HEK293 (cell line): ENCODE results near the gene CXorf66.
A peak's percentile ranks its signal among the peaks of the same experiment; 100 is the strongest.

Source experiments
- BCL6B ChIP-seq: fragments of 450-650 bp; formaldehyde crosslinking; IDR thresholded peaks from 2 replicates; pipeline ENCODE4 v1.5.1; 2017; ENCODE audit warnings: missing biosample characterization, missing genetic modification characterization
- KLF10 ChIP-seq: fragments of 450-650 bp; IDR thresholded peaks from 2 replicates; pipeline ENCODE4 v1.5.1; 2018; ENCODE audit warnings: missing biosample characterization, mild to moderate bottlenecking, missing genetic modification characterization
- REST ChIP-seq: fragments of 450-650 bp; formaldehyde crosslinking; IDR thresholded peaks from 2 replicates; pipeline ENCODE4 v1.5.1; 2016; ENCODE audit warnings: missing biosample characterization, missing genetic modification characterization
- SCRT2 ChIP-seq: fragments of 450-650 bp; formaldehyde crosslinking; IDR thresholded peaks from 2 replicates; pipeline ENCODE4 v1.5.1; 2016; ENCODE audit warnings: missing biosample characterization, missing genetic modification characterization
- ZBTB21 ChIP-seq: fragments of 450-650 bp; formaldehyde crosslinking; IDR thresholded peaks from 2 replicates; pipeline ENCODE4 v1.5.1; 2017; ENCODE audit warnings: missing biosample characterization, missing genetic modification characterization
- ZFHX2 ChIP-seq: fragments of 450-650 bp; formaldehyde crosslinking; conservative IDR thresholded peaks from 2 replicates; pipeline ENCODE4 v1.5.1; 2016; ENCODE audit warnings: missing biosample characterization, missing genetic modification characterization
- ZFP41 ChIP-seq: fragments of 450-650 bp; formaldehyde crosslinking; IDR thresholded peaks from 2 replicates; pipeline ENCODE4 v1.5.1; 2016; ENCODE audit warnings: missing biosample characterization, missing genetic modification characterization, borderline replicate concordance
- ZFP69B ChIP-seq: fragments of 450-650 bp; formaldehyde crosslinking; IDR thresholded peaks from 2 replicates; pipeline ENCODE4 v1.5.1; 2016; ENCODE audit warnings: missing biosample characterization, missing genetic modification characterization
- ZNF138 ChIP-seq: fragments of 450-650 bp; formaldehyde crosslinking; IDR thresholded peaks from 2 replicates; pipeline ENCODE4 v1.5.1; 2016; ENCODE audit warnings: missing biosample characterization, missing genetic modification characterization, borderline replicate concordance
- ZNF16 ChIP-seq: fragments of 450-650 bp; formaldehyde crosslinking; IDR thresholded peaks from 2 replicates; pipeline ENCODE4 v1.5.1; 2016; ENCODE audit warnings: low read depth, missing biosample characterization, missing genetic modification characterization
- ZNF174 ChIP-seq: fragments of 450-650 bp; formaldehyde crosslinking; IDR thresholded peaks from 2 replicates; pipeline ENCODE4 v1.5.0; 2017; ENCODE audit warnings: missing biosample characterization, mild to moderate bottlenecking, missing genetic modification characterization
- ZNF366 ChIP-seq: fragments of 450-650 bp; formaldehyde crosslinking; conservative IDR thresholded peaks from 2 replicates; pipeline ENCODE4 v1.5.1; 2016; ENCODE audit warnings: missing biosample characterization, missing genetic modification characterization
- ZNF449 ChIP-seq: fragments of 450-650 bp; formaldehyde crosslinking; IDR thresholded peaks from 2 replicates; pipeline ENCODE4 v1.5.1; 2017; ENCODE audit warnings: missing biosample characterization, mild to moderate bottlenecking, missing genetic modification characterization, moderate library complexity
- ZNF501 ChIP-seq: fragments of 450-650 bp; formaldehyde crosslinking; IDR thresholded peaks from 2 replicates; pipeline ENCODE4 v1.5.1; 2016; ENCODE audit warnings: missing biosample characterization, missing genetic modification characterization
- ZNF518A ChIP-seq: fragments of 450-650 bp; formaldehyde crosslinking; conservative IDR thresholded peaks from 2 replicates; pipeline ENCODE4 v1.5.1; 2016; ENCODE audit warnings: low read depth, missing biosample characterization, missing genetic modification characterization
- ZNF530 ChIP-seq: fragments of 450-650 bp; formaldehyde crosslinking; IDR thresholded peaks from 2 replicates; pipeline ENCODE4 v1.5.1; 2016; ENCODE audit warnings: low read depth, missing biosample characterization, missing genetic modification characterization
- ZNF548 ChIP-seq: fragments of 450-650 bp; formaldehyde crosslinking; IDR thresholded peaks from 2 replicates; pipeline ENCODE4 v1.5.1; 2016; ENCODE audit warnings: missing biosample characterization, missing genetic modification characterization
- ZNF600 ChIP-seq: fragments of 450-650 bp; formaldehyde crosslinking; IDR thresholded peaks from 2 replicates; pipeline ENCODE4 v1.5.1; 2016; ENCODE audit warnings: missing biosample characterization, missing genetic modification characterization
- ZNF629 ChIP-seq: fragments of 450-650 bp; formaldehyde crosslinking; IDR thresholded peaks from 2 replicates; pipeline ENCODE4 v1.5.1; 2017; ENCODE audit warnings: missing biosample characterization, missing genetic modification characterization
- ZNF654 ChIP-seq: fragments of 450-650 bp; formaldehyde crosslinking; IDR thresholded peaks from 2 replicates; pipeline ENCODE4 v1.5.1; 2016; ENCODE audit warnings: low read depth, missing biosample characterization, missing genetic modification characterization
- ZNF701 ChIP-seq: fragments of 450-650 bp; formaldehyde crosslinking; IDR thresholded peaks from 2 replicates; pipeline ENCODE4 v1.5.1; 2016; ENCODE audit warnings: missing biosample characterization, missing genetic modification characterization
- ZNF843 ChIP-seq: fragments of 450-650 bp; formaldehyde crosslinking; IDR thresholded peaks from 2 replicates; pipeline ENCODE4 v1.5.1; 2016; ENCODE audit warnings: missing biosample characterization, missing genetic modification characterization
- TF ChIP-seq, protein P1 (sequence below): fragments of 450-650 bp; formaldehyde crosslinking; IDR thresholded peaks from 2 replicates; pipeline ENCODE4 v1.5.0; 2017; ENCODE audit warnings: missing biosample characterization, missing genetic modification characterization, borderline replicate concordance
- TF ChIP-seq, protein P2 (sequence below): fragments of 450-650 bp; formaldehyde crosslinking; IDR thresholded peaks from 2 replicates; pipeline ENCODE4 v1.5.1; 2016; ENCODE audit warnings: missing biosample characterization, missing genetic modification characterization

Gene CXorf66

DNA sequence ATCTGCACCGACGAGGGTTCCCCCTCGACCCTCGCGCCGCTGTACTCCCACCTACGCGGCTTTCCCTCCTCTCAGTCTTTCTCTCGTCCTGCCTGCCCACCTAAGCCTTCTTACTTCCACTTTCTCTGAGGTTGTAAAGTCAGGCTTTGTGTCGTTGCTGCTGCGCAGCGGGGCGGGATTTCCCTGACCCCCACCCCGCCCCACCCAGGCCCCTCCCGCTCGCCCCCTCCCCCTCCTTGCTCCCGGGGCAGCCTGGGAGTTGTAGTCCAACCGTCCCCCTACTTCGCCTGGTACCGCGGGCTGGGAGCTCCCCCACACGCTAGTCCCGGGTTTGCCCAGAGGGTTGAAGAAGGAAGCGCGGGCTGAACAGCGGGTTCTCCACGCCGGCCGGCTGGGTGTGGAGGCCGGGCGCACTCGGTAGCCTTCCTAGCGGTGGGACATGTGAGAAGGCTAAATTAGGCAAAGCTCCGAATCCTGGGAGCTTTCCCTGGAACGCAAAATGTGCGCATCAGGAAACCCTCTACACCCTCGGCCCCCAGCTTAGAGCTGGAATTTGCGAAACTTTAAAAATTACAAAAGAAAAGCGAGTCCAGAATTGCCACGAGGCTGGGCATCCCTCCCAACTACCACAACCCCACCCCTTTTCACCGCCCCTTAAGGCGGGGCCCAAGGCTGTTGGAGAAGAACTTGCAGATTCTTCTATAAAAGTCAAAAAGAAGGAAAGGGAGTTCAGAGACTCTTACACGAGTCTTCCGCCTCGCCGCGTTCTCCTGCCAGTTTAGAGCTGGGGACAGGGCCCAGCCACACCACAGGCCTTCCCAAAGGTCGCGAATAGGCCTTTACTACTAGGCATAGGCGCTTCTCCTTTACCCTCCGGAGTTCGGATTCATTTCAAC, 32.2 kb downstream of the CXorf66 start, which contains the start of gene ATP11C (continued):
- TF ChIP-seq ZNF530 (tag by site-specific recombination) (no peak), ZNF600 (tag by site-specific recombination) (0 out of 2 replicates have a peak, but pooled peaks have one; percentile 12), ZFHX2 (tag by site-specific recombination) (0 out of 2 replicates have a peak, but pooled peaks have one; percentile 31), ZNF629 (tag by site-specific recombination) (0 out of 2 replicates have a peak, but pooled peaks have one; percentile 33), ZNF449 (tag by site-specific recombination) (no peak), ZNF138 (tag by site-specific recombination) (no peak), ZNF654 (0 out of 2 replicates have a peak, but pooled peaks have one; percentile 19), ZFP69B (tag by site-specific recombination) (0 out of 2 replicates have a peak, but pooled peaks have one; percentile 18), SCRT2 (tag by site-specific recombination) (no peak), ZNF843 (tag by site-specific recombination) (no peak), ZNF501 (tag by site-specific recombination) (no peak), ZNF16 (no peak), ZNF701 (tag by site-specific recombination) (no peak), REST (tag by site-specific recombination) (no peak), ZNF366 (tag by site-specific recombination) (no peak), ZNF174 (tag by site-specific recombination) (no peak), ZBTB21 (tag by site-specific recombination) (no peak), ZFP41 (no peak), ZNF548 (tag by site-specific recombination) (no peak), BCL6B (tag by site-specific recombination) (no peak), KLF10 (no peak), ZNF518A (tag by site-specific recombination) (no peak)
- TF ChIP-seq, protein P1, sequence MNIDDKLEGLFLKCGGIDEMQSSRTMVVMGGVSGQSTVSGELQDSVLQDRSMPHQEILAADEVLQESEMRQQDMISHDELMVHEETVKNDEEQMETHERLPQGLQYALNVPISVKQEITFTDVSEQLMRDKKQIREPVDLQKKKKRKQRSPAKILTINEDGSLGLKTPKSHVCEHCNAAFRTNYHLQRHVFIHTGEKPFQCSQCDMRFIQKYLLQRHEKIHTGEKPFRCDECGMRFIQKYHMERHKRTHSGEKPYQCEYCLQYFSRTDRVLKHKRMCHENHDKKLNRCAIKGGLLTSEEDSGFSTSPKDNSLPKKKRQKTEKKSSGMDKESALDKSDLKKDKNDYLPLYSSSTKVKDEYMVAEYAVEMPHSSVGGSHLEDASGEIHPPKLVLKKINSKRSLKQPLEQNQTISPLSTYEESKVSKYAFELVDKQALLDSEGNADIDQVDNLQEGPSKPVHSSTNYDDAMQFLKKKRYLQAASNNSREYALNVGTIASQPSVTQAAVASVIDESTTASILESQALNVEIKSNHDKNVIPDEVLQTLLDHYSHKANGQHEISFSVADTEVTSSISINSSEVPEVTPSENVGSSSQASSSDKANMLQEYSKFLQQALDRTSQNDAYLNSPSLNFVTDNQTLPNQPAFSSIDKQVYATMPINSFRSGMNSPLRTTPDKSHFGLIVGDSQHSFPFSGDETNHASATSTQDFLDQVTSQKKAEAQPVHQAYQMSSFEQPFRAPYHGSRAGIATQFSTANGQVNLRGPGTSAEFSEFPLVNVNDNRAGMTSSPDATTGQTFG (tag by site-specific recombination) = no peak
- TF ChIP-seq, protein P2, sequence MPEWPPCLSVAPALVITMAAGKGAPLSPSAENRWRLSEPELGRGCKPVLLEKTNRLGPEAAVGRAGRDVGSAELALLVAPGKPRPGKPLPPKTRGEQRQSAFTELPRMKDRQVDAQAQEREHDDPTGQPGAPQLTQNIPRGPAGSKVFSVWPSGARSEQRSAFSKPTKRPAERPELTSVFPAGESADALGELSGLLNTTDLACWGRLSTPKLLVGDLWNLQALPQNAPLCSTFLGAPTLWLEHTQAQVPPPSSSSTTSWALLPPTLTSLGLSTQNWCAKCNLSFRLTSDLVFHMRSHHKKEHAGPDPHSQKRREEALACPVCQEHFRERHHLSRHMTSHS (tag by site-specific recombination) = no peak
